DOHH2 (cell line): Measurements from ENCODE around the gene MIEN1.

Experiments used
- H3F3A ChIP-seq: fragments of 200-600 bp; sonication (generic), shearing (Covaris generic); 2 replicates; pipeline ENCODE4 v1.6.0; 2016; ENCODE audit warnings: antibody characterized with exemption, mild to moderate bottlenecking; ENCODE audit not compliant: control insufficient read depth, insufficient read depth
- H3K27ac ChIP-seq: fragments of 200-600 bp; sonication (generic); 2 replicates; pipeline ENCODE4 v1.5.1; 2014; ENCODE audit warnings: low read depth, mild to moderate bottlenecking, low read length, moderate library complexity
- H3K27me3 ChIP-seq: fragments of 200-600 bp; sonication (generic); 2 replicates; pipeline ENCODE4 v1.6.1; 2014; ENCODE audit warnings: mild to moderate bottlenecking, low read length, mixed read lengths; ENCODE audit not compliant: control insufficient read depth
- H3K36me3 ChIP-seq: fragments of 200-600 bp; sonication (generic); 2 replicates; pipeline ENCODE4 v1.6.1; 2014; ENCODE audit warnings: mild to moderate bottlenecking, low read length, moderate library complexity, mixed read lengths; ENCODE audit not compliant: control insufficient read depth
- H3K4me1 ChIP-seq: fragments of 200-600 bp; sonication (generic); 2 replicates; pipeline ENCODE4 v1.6.1; 2014; ENCODE audit warnings: mild to moderate bottlenecking, low read length, mixed read lengths; ENCODE audit not compliant: control insufficient read depth
- H3K4me2 ChIP-seq: fragments of 200-600 bp; sonication (generic); 2 replicates; pipeline ENCODE4 v1.6.0; 2014; ENCODE audit warnings: mild to moderate bottlenecking, low read length, moderate library complexity
- H3K4me3 ChIP-seq: fragments of 200-600 bp; sonication (generic); 2 replicates; pipeline ENCODE4 v1.5.1; 2014; ENCODE audit warnings: mild to moderate bottlenecking, low read length, mixed read lengths
- H3K79me2 ChIP-seq: fragments of 200-600 bp; sonication (generic); 2 replicates; pipeline ENCODE4 v1.6.1; 2014; ENCODE audit warnings: mild to moderate bottlenecking, low read length, mixed read lengths; ENCODE audit not compliant: control insufficient read depth
- H3K9me2 ChIP-seq: fragments of 200-600 bp; sonication (generic); replicated peaks from 2 replicates; pipeline ENCODE4 v1.6.1; 2014; ENCODE audit warnings: mild to moderate bottlenecking, low read length, mixed read lengths; ENCODE audit not compliant: control insufficient read depth
- H3K9me3 ChIP-seq: fragments of 200-600 bp; sonication (generic); 2 replicates; pipeline ENCODE4 v1.6.1; 2014; ENCODE audit warnings: antibody characterized with exemption, low read length, mixed read lengths; ENCODE audit not compliant: control insufficient read depth, insufficient read depth
- H4K20me1 ChIP-seq: fragments of 200-600 bp; sonication (generic); 2 replicates; pipeline ENCODE4 v1.6.0; 2014; ENCODE audit warnings: low read depth, mild to moderate bottlenecking, antibody characterized with exemption, low read length, moderate library complexity; ENCODE audit not compliant: control insufficient read depth, insufficient read depth
- CTCF ChIP-seq: fragments of 200-600 bp; sonication (generic); IDR thresholded peaks from one replicate; pipeline ENCODE4 v1.5.1; 2014; ENCODE audit warnings: antibody characterized with exemption, mild to moderate bottlenecking, low read depth, low read length; ENCODE audit not compliant: poor library complexity, severe bottlenecking
- EZH2phosphoT487 ChIP-seq: fragments of 200-600 bp; sonication (generic); IDR thresholded peaks from 2 replicates; pipeline ENCODE4 v1.6.1; 2017; ENCODE audit warnings: borderline replicate concordance, mild to moderate bottlenecking, antibody characterized with exemption, low read length, moderate library complexity, mixed read lengths

Gene MIEN1

GRCh38 chr17:39742856-39743436, 12.6 kb upstream of the MIEN1 start:
- H3K36me3 ChIP-seq, result no peaks in the 10 kb centered on the region
- H3K79me2 ChIP-seq, result no peaks in the 10 kb centered on the region
- no peak overlapping the region for H3K4me3 ChIP-seq
- no peaks in the 10 kb centered on the region for H3K9me3 ChIP-seq
- H4K20me1 ChIP-seq, result no peaks in the 10 kb centered on the region
- TF ChIP-seq EZH2phosphoT487 (no peak), CTCF (no peak)
- no peaks in the 10 kb centered on the region for H3F3A ChIP-seq
- no peak overlapping the region for H3K27ac ChIP-seq
- no peaks in the 10 kb centered on the region for H3K9me2 ChIP-seq
- no peak overlapping the region for H3K4me2 ChIP-seq
- H3K27me3 ChIP-seq, result peaks cover 2% of the 10 kb centered on the region
- peaks cover 30% of the 10 kb centered on the region for H3K4me1 ChIP-seq

- Histone ChIP-seq H3K4me2 (no peak overlapping the region), H3K4me3 (no peak overlapping the region), H3K9me2 (no peaks in the 10 kb centered on the region), H3K79me2 (no peaks in the 10 kb centered on the region), H3K9me3 (no peaks in the 10 kb centered on the region), H3K4me1 (peaks cover 36% of the 10 kb centered on the region), H3K27me3 (peaks cover 7% of the 10 kb centered on the region), H4K20me1 (no peaks in the 10 kb centered on the region), H3F3A (no peaks in the 10 kb centered on the region), H3K36me3 (no peaks in the 10 kb centered on the region), H3K27ac (no peak overlapping the region)
- TF ChIP-seq EZH2phosphoT487 (no peak), CTCF (no peak)
Measured at GRCh38 chr17:39742126-39742855, 12.0 kb upstream of the MIEN1 start.

- H3K36me3 ChIP-seq, result no peaks in the 10 kb centered on the region
- no peaks in the 10 kb centered on the region for H3K79me2 ChIP-seq
- TF ChIP-seq CTCF, result no peak
- TF ChIP-seq EZH2phosphoT487, result no peak
- peaks cover 7% of the 10 kb centered on the region for H3K27me3 ChIP-seq
- H3K27ac ChIP-seq, result no peak overlapping the region
- no peaks in the 10 kb centered on the region for H3K9me3 ChIP-seq
- peak overlapping the region; percentile 57 for H3K4me2 ChIP-seq
- H3K9me2 ChIP-seq, result no peaks in the 10 kb centered on the region
- peaks cover 40% of the 10 kb centered on the region for H3K4me1 ChIP-seq
- H3K4me3 ChIP-seq, result peak overlapping the region; percentile 45; the same call in 1 of the 2 replicates
- H4K20me1 ChIP-seq, result no peaks in the 10 kb centered on the region
- no peaks in the 10 kb centered on the region for H3F3A ChIP-seq
Measured at GRCh38 chr17:39740357-39741111, 10.2 kb upstream of the MIEN1 start.
